Vagina (tissue), 2 donors: ENCODE results near the gene OGDHL.

Source experiments
- CTCF ChIP-seq, 3 experiments: fragments of 450-650 bp in 2 of 3; fragments of 200-600 bp in 1 of 3; sonication (generic) in 1 of 3; IDR thresholded peaks; one replicate each; pipeline ENCODE4 v1.5.1; 2017 to 2019; ENCODE audit warnings: antibody characterized with exemption in 3 of 3, mild to moderate bottlenecking in 2 of 3, moderate library complexity in 2 of 3
- POLR2A ChIP-seq, 2 donors: fragments of 450-650 bp; IDR thresholded peaks; one replicate each; pipeline ENCODE4 v1.6.1; 2017; ENCODE audit warnings: antibody characterized with exemption in 2 of 2, mild to moderate bottlenecking in 2 of 2, moderate library complexity in 2 of 2
- POLR2AphosphoS5 ChIP-seq, 2 donors: sonication (generic); formaldehyde crosslinking; IDR thresholded peaks; one replicate each; pipeline ENCODE4 v1.9.0; 2017; ENCODE audit warnings: antibody characterized with exemption in 2 of 2, mild to moderate bottlenecking in 2 of 2, low read depth in 1 of 2; ENCODE audit not compliant: insufficient read depth in 1 of 2

DNA sequence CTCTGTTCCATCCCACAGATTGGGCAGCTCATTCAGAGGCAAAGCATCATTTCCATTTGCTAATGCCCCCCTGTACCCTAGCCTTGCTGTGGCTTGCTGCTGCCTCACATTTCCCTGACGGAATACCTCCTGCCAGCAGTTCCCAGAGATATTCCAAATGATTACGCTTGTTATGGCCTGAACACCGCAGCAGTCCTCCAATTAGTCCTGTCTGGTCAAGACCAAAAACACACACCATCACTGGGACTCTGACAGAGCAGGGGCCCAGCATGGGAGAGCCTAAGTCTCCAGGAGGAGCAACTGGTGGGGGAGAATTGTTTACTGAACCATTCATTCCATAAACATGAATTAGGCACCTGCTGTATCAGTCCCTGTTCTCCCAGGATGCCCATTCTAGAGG lies 6.1 kb downstream of the OGDHL start:
- TF ChIP-seq CTCF (IDR thresholded peaks at IDR 0.05) = no peak
- TF ChIP-seq POLR2A (IDR thresholded peaks at IDR 0.05) = no peak
- TF ChIP-seq POLR2AphosphoS5 (IDR thresholded peaks at IDR 0.05; ENCODE audit: insufficient read depth in 1 of 2, low read depth in 1 of 2) = no peak
